ENCODE data around the gene EFL1. TPM values are rescaled to one million over a fixed set of nuclear protein-coding genes. Genes with fewer than 3 reads are reported as not detected.
A peak's percentile ranks its signal among the peaks of the same experiment; 100 is the strongest.
"Not testable (repeated sequence)": the region's sequence is repeated elsewhere in the genome, so short reads cannot be mapped to it uniquely, and the experiment has no call there.

EFL1 gene
- total RNA-seq, 4 donors from 2014 or later = 35.0 to 57.9 (median 46.5) TPM

- peak overlapping the region in 3 of 4 donors; percentile 83 to 99 (median 91) for H3K4me3 ChIP-seq
- in situ Hi-C loops (cut with MboI; ENCODE audit: low pct_ligation_motif_present in 1 of 4, low pct_unique_long_range_greater_than_20kb in 1 of 4, low sequenced_read_pairs in 3 of 4) (no loop called here), intact Hi-C loops (cut with DNase I; ENCODE audit: low total_unique reads) (no loop called here)
- H3K36me3 ChIP-seq = peaks cover 0 to 2% (median 0%) of the 10 kb centered on the region in 4 donors
- TF ChIP-seq EP300 (IDR thresholded peaks at IDR 0.05; ENCODE audit: low read depth) = no peak
- TF ChIP-seq POLR2A (IDR thresholded peaks at IDR 0.05) = no peak
- no peak for TF ChIP-seq CTCF (IDR thresholded peaks at IDR 0.05)
- no peak for TF ChIP-seq POLR2AphosphoS5 (IDR thresholded peaks at IDR 0.05)
- peaks cover 5 to 24% (median 18%) of the 10 kb centered on the region in 4 donors for H3K4me1 ChIP-seq
- DNase-seq = no peak
- H3K27ac ChIP-seq = peak overlapping the region; percentile 91 to 94 (median 92)
- 10 to 36% methylated on average over 3 of the region's 3 CpGs for WGBS, 2 donors (ENCODE audit: low coverage in 1 of 2)
- H3K9me3 ChIP-seq = no peaks in the 10 kb centered on the region
- no peaks in the 10 kb centered on the region for H3K27me3 ChIP-seq
Measured at GRCh38 chr15:82263350-82263749, 816 bp upstream of the EFL1 start.

GRCh38 chr15:82261566-82262421 lies 740 bp downstream of the EFL1 start:
- H3K36me3 ChIP-seq; in situ Hi-C loops (cut with MboI; ENCODE audit: low pct_ligation_motif_present in 1 of 4, low pct_unique_long_range_greater_than_20kb in 1 of 4, low sequenced_read_pairs in 3 of 4); intact Hi-C loops (cut with DNase I; ENCODE audit: low total_unique reads); H3K27me3 ChIP-seq; H3K9me3 ChIP-seq: not testable (repeated sequence)
- peak; percentile 66 for DNase-seq
- Histone ChIP-seq H3K27ac (peak overlapping the region; percentile 91 to 94 (median 92)), H3K4me1 (peaks cover 5 to 24% (median 18%) of the 10 kb centered on the region in 4 donors), H3K4me3 (peak overlapping the region; percentile 83 to 99 (median 92))
- TF ChIP-seq POLR2AphosphoS5 (IDR thresholded peaks at IDR 0.05) (peak in 2 of 3 donors; percentile 47 to 53), CTCF (IDR thresholded peaks at IDR 0.05) (peak in 1 of 5 experiments; percentile 18)
- 0 to 2% methylated on average over 8 to 19 of the region's 19 CpGs for WGBS, 2 donors (ENCODE audit: low coverage in 1 of 2)

- 76% methylated on average over 3 of the region's 3 CpGs; no CpG with 5 or more reads in 1 of the 2 donors for WGBS, 2 donors (ENCODE audit: low coverage in 1 of 2)
- not testable (repeated sequence) for DNase-seq, H3K36me3 ChIP-seq
Measured at GRCh38 chr15:82248261-82248660, 14.3 kb downstream of the EFL1 start.

GRCh38 chr15:82245956-82246355 lies 16.6 kb downstream of the EFL1 start:
- WGBS, 2 donors (ENCODE audit: low coverage in 1 of 2) = 89 to 100% methylated on average over 2 to 5 of the region's 5 CpGs
- intact Hi-C loops (cut with DNase I; ENCODE audit: low total_unique reads); H3K4me1 ChIP-seq; in situ Hi-C loops (cut with MboI; ENCODE audit: low pct_ligation_motif_present in 1 of 4, low pct_unique_long_range_greater_than_20kb in 1 of 4, low sequenced_read_pairs in 3 of 4); H3K4me3 ChIP-seq; H3K36me3 ChIP-seq; H3K27ac ChIP-seq; DNase-seq; H3K9me3 ChIP-seq; H3K27me3 ChIP-seq: not testable (repeated sequence)

More at GRCh38 chr15:82248261-82248660, 14.3 kb downstream of the EFL1 start:
- H3K4me3 ChIP-seq; H3K27ac ChIP-seq; H3K4me1 ChIP-seq; intact Hi-C loops (cut with DNase I; ENCODE audit: low total_unique reads); H3K27me3 ChIP-seq; H3K9me3 ChIP-seq; in situ Hi-C loops (cut with MboI; ENCODE audit: low pct_ligation_motif_present in 1 of 4, low pct_unique_long_range_greater_than_20kb in 1 of 4, low sequenced_read_pairs in 3 of 4): not testable (repeated sequence)

GRCh38 chr15:82243644-82244043 lies 18.9 kb downstream of the EFL1 start:
- not testable (repeated sequence) for H3K4me3 ChIP-seq

GRCh38 chr15:82241836-82242499 lies 20.6 kb downstream of the EFL1 start:
- H3K27me3 ChIP-seq; intact Hi-C loops (cut with DNase I; ENCODE audit: low total_unique reads); in situ Hi-C loops (cut with MboI; ENCODE audit: low pct_ligation_motif_present in 1 of 4, low pct_unique_long_range_greater_than_20kb in 1 of 4, low sequenced_read_pairs in 3 of 4); H3K9me3 ChIP-seq; H3K4me3 ChIP-seq; DNase-seq: not testable (repeated sequence)
- Histone ChIP-seq H3K27ac (peak overlapping the region in 1 of 4 donors; percentile 0), H3K4me1 (peaks cover 0 to 42% (median 16%) of the 10 kb centered on the region in 4 donors), H3K36me3 (peaks cover 0 to 11% (median 0%) of the 10 kb centered on the region in 4 donors)
- WGBS, 2 donors (ENCODE audit: low coverage in 1 of 2) = 80 to 97% methylated on average over 1 of the region's 1 CpG

More at GRCh38 chr15:82243644-82244043, 18.9 kb downstream of the EFL1 start:
- Histone ChIP-seq H3K4me1 (peaks cover 0 to 32% (median 11%) of the 10 kb centered on the region in 4 donors), H3K36me3 (peaks cover 0 to 14% (median 0%) of the 10 kb centered on the region in 4 donors)
- in situ Hi-C loops (cut with MboI; ENCODE audit: low pct_ligation_motif_present in 1 of 4, low pct_unique_long_range_greater_than_20kb in 1 of 4, low sequenced_read_pairs in 3 of 4); intact Hi-C loops (cut with DNase I; ENCODE audit: low total_unique reads); H3K27ac ChIP-seq; H3K27me3 ChIP-seq; DNase-seq; H3K9me3 ChIP-seq: not testable (repeated sequence)
- whole genome bisulfite sequencing, 2 donors (ENCODE audit: low coverage in 1 of 2) = 70% methylated on average over 4 of the region's 5 CpGs; no CpG with 5 or more reads in 1 of the 2 donors
